HG02970 (cell line): ENCODE data around the gene PLCL1.

Experiments used
- ATAC-seq: cut with Tn5 transposase; IDR thresholded peaks from one replicate; pipeline ENCODE4 v1.9.1; 2021; ENCODE audit warnings: mild to moderate bottlenecking, moderate library complexity, moderate number of reproducible peaks; ENCODE audit not compliant: unreplicated experiment, low FRiP score

PLCL1 gene

GRCh38 chr2:198040835-198041234, 236.4 kb downstream of the PLCL1 start:
- ATAC-seq: no peak

- no peak for ATAC-seq
These were observed 237.8 kb downstream of the PLCL1 start for GRCh38 chr2:198042189-198042588.

- no peak for ATAC-seq
These were observed 240.4 kb downstream of the PLCL1 start for GRCh38 chr2:198044777-198045176.

GRCh38 chr2:198045227-198045626, 240.8 kb downstream of the PLCL1 start:
- ATAC-seq: no peak

GRCh38 chr2:198052741-198053140, 248.3 kb downstream of the PLCL1 start:
- no peak for ATAC-seq

- no peak for ATAC-seq
These were observed 248.8 kb downstream of the PLCL1 start for GRCh38 chr2:198053148-198053547.

- no peak for ATAC-seq
These were observed 249.4 kb downstream of the PLCL1 start for GRCh38 chr2:198053776-198054175.

GRCh38 chr2:198054299-198054698, 249.9 kb downstream of the PLCL1 start:
- ATAC-seq: no peak

- ATAC-seq: no peak
These were observed 251.3 kb downstream of the PLCL1 start for GRCh38 chr2:198055716-198056115.

GRCh38 chr2:198056836-198057235, 252.4 kb downstream of the PLCL1 start:
- no peak for ATAC-seq

GRCh38 chr2:198059800-198060199, 255.4 kb downstream of the PLCL1 start:
- no peak for ATAC-seq

- no peak for ATAC-seq
These were observed 255.9 kb downstream of the PLCL1 start for GRCh38 chr2:198060277-198060676.

- ATAC-seq: no peak
These were observed 258.4 kb downstream of the PLCL1 start for GRCh38 chr2:198062826-198063225.

- ATAC-seq: no peak
These were observed 258.8 kb downstream of the PLCL1 start for GRCh38 chr2:198063242-198063641.

- ATAC-seq: no peak
These were observed 260.9 kb downstream of the PLCL1 start for GRCh38 chr2:198065322-198065721.

- ATAC-seq: no peak
These were observed 262.2 kb downstream of the PLCL1 start for GRCh38 chr2:198066597-198066996.

GRCh38 chr2:198072655-198073054, 268.3 kb downstream of the PLCL1 start:
- ATAC-seq: no peak

GRCh38 chr2:198073253-198073652, 268.9 kb downstream of the PLCL1 start:
- no peak for ATAC-seq

- no peak for ATAC-seq
These were observed 273.1 kb downstream of the PLCL1 start for GRCh38 chr2:198077477-198077876.

- ATAC-seq: no peak
These were observed 276.7 kb downstream of the PLCL1 start for GRCh38 chr2:198080879-198081765.

- no peak for ATAC-seq
These were observed 279.8 kb downstream of the PLCL1 start for GRCh38 chr2:198084156-198084555.

GRCh38 chr2:198096002-198096401, 291.6 kb downstream of the PLCL1 start:
- no peak for ATAC-seq
